AG09309 (cell line): Measurements from ENCODE around the gene TRIM47.
A peak's percentile ranks its signal among the peaks of the same experiment; 100 is the strongest.

Experiments
- DNase-seq: peaks from one replicate; pipeline ENCODE4 v3.0.0-alpha.2; 2010; ENCODE audit warnings: low read depth
- H3K4me3 ChIP-seq: 2 replicates; pipeline ENCODE4 v1.5.1; 2011; ENCODE audit warnings: mild to moderate bottlenecking, low read depth, low read length, moderate library complexity; ENCODE audit not compliant: control insufficient read depth
- TF ChIP-seq, protein P1 (sequence below): IDR thresholded peaks from 2 replicates; pipeline ENCODE4 v1.5.1; 2011; ENCODE audit warnings: mild to moderate bottlenecking, low read depth, low read length, inconsistent platforms; ENCODE audit not compliant: insufficient read depth, control insufficient read depth; ENCODE audit errors: missing control alignments

Gene TRIM47

DNA sequence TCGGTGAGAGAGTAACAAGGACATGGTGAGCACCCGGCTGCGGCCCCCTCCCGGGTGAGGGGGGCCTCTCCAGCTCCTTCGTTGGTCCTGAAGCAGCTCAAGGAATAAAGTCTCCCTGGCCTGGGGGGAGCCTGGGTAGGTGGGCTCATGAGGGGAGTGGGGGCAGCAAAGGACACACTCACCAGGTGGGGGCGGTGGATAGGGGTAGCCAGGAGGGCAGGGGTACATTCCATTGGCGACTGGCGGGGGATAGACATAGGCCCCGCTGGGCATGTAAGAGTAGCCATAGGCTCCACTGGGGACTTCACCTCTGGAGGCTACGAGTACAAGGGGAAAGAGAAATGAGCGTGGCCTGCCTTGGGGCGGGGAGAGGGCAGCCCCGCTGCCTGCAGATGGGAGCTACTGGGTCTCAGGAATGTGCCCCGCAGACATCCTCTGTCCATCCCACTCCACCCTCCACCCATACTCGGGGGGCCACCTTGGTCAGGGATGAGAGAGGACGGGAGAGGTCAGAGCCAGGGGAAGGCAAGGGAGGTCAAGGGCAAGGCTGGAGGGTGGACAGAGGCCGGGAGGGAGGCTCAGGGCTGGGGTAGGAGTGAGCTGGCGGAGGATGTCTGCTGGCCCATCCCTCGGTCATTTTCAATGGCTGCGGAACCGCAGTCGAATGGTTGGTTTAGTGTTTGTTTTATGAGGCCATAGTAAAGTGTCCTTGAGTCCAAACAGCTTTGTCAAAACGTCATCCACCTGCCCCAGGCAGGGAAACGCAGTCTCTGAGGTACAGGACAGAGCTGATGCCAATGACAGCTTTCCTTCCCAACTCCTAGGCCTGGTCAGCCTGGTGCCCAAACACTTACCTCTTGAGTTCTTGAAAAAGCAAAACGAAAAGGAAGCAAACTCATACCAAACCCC, 30.5 kb downstream of the TRIM47 start:
- TF ChIP-seq, protein P1, sequence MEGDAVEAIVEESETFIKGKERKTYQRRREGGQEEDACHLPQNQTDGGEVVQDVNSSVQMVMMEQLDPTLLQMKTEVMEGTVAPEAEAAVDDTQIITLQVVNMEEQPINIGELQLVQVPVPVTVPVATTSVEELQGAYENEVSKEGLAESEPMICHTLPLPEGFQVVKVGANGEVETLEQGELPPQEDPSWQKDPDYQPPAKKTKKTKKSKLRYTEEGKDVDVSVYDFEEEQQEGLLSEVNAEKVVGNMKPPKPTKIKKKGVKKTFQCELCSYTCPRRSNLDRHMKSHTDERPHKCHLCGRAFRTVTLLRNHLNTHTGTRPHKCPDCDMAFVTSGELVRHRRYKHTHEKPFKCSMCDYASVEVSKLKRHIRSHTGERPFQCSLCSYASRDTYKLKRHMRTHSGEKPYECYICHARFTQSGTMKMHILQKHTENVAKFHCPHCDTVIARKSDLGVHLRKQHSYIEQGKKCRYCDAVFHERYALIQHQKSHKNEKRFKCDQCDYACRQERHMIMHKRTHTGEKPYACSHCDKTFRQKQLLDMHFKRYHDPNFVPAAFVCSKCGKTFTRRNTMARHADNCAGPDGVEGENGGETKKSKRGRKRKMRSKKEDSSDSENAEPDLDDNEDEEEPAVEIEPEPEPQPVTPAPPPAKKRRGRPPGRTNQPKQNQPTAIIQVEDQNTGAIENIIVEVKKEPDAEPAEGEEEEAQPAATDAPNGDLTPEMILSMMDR = no peak
- no peak overlapping the region for H3K4me3 ChIP-seq
- no peak for DNase-seq

- TF ChIP-seq, protein P1 = no peak
- DNase-seq = no peak
- no peak overlapping the region for H3K4me3 ChIP-seq
Measured at GRCh38 chr17:75846692-75847613, 31.4 kb downstream of the TRIM47 start.

GRCh38 chr17:75845933-75846691, 32.3 kb downstream of the TRIM47 start:
- TF ChIP-seq, protein P1 = no peak
- H3K4me3 ChIP-seq = no peak overlapping the region
- no peak for DNase-seq

GRCh38 chr17:75845058-75845711, 33.2 kb downstream of the TRIM47 start:
- DNase-seq = no peak
- TF ChIP-seq, protein P1 = peak; percentile 72
- no peak overlapping the region for H3K4me3 ChIP-seq

- no peak overlapping the region for H3K4me3 ChIP-seq
- DNase-seq = no peak
- TF ChIP-seq, protein P1 = no peak
Measured at GRCh38 chr17:75844530-75845057, 33.8 kb downstream of the TRIM47 start.
